Epithelial cell of proximal tubule (primary cell): ENCODE results near the gene HPGD. TPM values are rescaled to one million over a fixed set of nuclear protein-coding genes. Genes with fewer than 3 reads are reported as not detected.

Experiments
- DNase-seq: peaks from one replicate; pipeline ENCODE4 v3.0.0-alpha.2; 2011; ENCODE audit warnings: low read depth
- H3K4me3 ChIP-seq: 2 replicates; pipeline ENCODE4 v1.5.1; 2011; ENCODE audit warnings: low read depth, mild to moderate bottlenecking, low read length
- CTCF ChIP-seq: conservative IDR thresholded peaks from 2 replicates; pipeline ENCODE4 v1.5.1; 2012; ENCODE audit warnings: low read depth, mild to moderate bottlenecking, low read length
- total RNA-seq: library from RNA; depleted of rRNA; stranded (reverse); fragments of >200 nt; gene quantifications from 2 replicates; pipeline ENCODE4 v1.2.3, GENCODE V29; 2015

Gene HPGD
- total RNA-seq, 1 donor from 2014 or later: 2.8 TPM

- no peak for DNase-seq
- H3K4me3 ChIP-seq: no peak overlapping the region
- TF ChIP-seq CTCF: no peak
Measured at GRCh38 chr4:174531486-174531885, 9.2 kb upstream of the HPGD start.

- no peak for TF ChIP-seq CTCF
- DNase-seq: no peak
- no peak overlapping the region for H3K4me3 ChIP-seq
Measured at GRCh38 chr4:174528226-174528625, 5.9 kb upstream of the HPGD start.

- DNase-seq: no peak
- no peak overlapping the region for H3K4me3 ChIP-seq
- no peak for TF ChIP-seq CTCF
Measured at GRCh38 chr4:174526731-174527130, 4.4 kb upstream of the HPGD start.

GRCh38 chr4:174524242-174524641 lies 2.0 kb upstream of the HPGD start:
- no peak overlapping the region for H3K4me3 ChIP-seq
- DNase-seq: no peak
- no peak for TF ChIP-seq CTCF

GRCh38 chr4:174523025-174523693 lies 871 bp upstream of the HPGD start:
- peak overlapping the region; percentile 68 for H3K4me3 ChIP-seq
- no peak for TF ChIP-seq CTCF

GRCh38 chr4:174521800-174522182 lies 497 bp downstream of the HPGD start:
- peak overlapping the region; percentile 68 for H3K4me3 ChIP-seq
- DNase-seq: no peak
- TF ChIP-seq CTCF: peak; percentile 23

More at GRCh38 chr4:174523025-174523693, 871 bp upstream of the HPGD start:
- no peak for DNase-seq

GRCh38 chr4:174520660-174521059 lies 1.6 kb downstream of the HPGD start:
- no peak for DNase-seq
- no peak for TF ChIP-seq CTCF
- H3K4me3 ChIP-seq: no peak overlapping the region
